Fibroblast of the aortic adventitia (primary cell): ENCODE results near the gene DNAJC11. TPM values are rescaled to one million over a fixed set of nuclear protein-coding genes. Genes with fewer than 3 reads are reported as not detected.

Source experiments
- DNase-seq: peaks from one replicate; pipeline ENCODE4 v3.0.0-alpha.2; 2010; ENCODE audit warnings: low read depth
- H3K4me3 ChIP-seq: 2 replicates; pipeline ENCODE4 v1.5.1; 2011; ENCODE audit warnings: low read depth, mild to moderate bottlenecking, control low read depth, low read length, moderate library complexity
- CTCF ChIP-seq: IDR thresholded peaks from 2 replicates; pipeline ENCODE4 v1.5.1; 2011; ENCODE audit warnings: mild to moderate bottlenecking, low read length, control low read depth, inconsistent platforms; ENCODE audit not compliant: insufficient read depth
- total RNA-seq: library from RNA; depleted of rRNA; stranded (reverse); fragments of >200 nt; gene quantifications from 2 replicates; pipeline ENCODE4 v1.2.3, GENCODE V29; 2012; ENCODE audit warnings: low replicate concordance

DNAJC11 gene
- total RNA-seq, 1 donor: 29.5 TPM

GRCh38 chr1:6599141-6599975, 102.3 kb downstream of the DNAJC11 start:
- H3K4me3 ChIP-seq: peak overlapping the region; percentile 99
- DNase-seq: no peak
- TF ChIP-seq CTCF: no peak

- DNase-seq: no peak
- no peak for TF ChIP-seq CTCF
- H3K4me3 ChIP-seq: no peak overlapping the region
Measured at GRCh38 chr1:6597777-6598131, 103.9 kb downstream of the DNAJC11 start.

GRCh38 chr1:6596886-6597776, 104.5 kb downstream of the DNAJC11 start:
- no peak for TF ChIP-seq CTCF
- no peak for DNase-seq

GRCh38 chr1:6596351-6596750, 105.3 kb downstream of the DNAJC11 start:
- DNase-seq: no peak
- TF ChIP-seq CTCF: no peak
- peak overlapping the region; percentile 22 for H3K4me3 ChIP-seq

More at GRCh38 chr1:6596886-6597776, 104.5 kb downstream of the DNAJC11 start:
- peak overlapping the region; percentile 22 for H3K4me3 ChIP-seq

GRCh38 chr1:6594977-6595740, 106.5 kb downstream of the DNAJC11 start:
- H3K4me3 ChIP-seq: no peak overlapping the region
- no peak for DNase-seq
- no peak for TF ChIP-seq CTCF

GRCh38 chr1:6593810-6594209, 107.8 kb downstream of the DNAJC11 start:
- H3K4me3 ChIP-seq: no peak overlapping the region
- no peak for TF ChIP-seq CTCF
- no peak for DNase-seq
